Measurements from ENCODE around the gene ELOVL2.
"Not testable (repeated sequence)": the region's sequence is repeated elsewhere in the genome, so short reads cannot be mapped to it uniquely, and the experiment has no call there.

ELOVL2 gene, protein sequence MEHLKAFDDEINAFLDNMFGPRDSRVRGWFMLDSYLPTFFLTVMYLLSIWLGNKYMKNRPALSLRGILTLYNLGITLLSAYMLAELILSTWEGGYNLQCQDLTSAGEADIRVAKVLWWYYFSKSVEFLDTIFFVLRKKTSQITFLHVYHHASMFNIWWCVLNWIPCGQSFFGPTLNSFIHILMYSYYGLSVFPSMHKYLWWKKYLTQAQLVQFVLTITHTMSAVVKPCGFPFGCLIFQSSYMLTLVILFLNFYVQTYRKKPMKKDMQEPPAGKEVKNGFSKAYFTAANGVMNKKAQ

DNA sequence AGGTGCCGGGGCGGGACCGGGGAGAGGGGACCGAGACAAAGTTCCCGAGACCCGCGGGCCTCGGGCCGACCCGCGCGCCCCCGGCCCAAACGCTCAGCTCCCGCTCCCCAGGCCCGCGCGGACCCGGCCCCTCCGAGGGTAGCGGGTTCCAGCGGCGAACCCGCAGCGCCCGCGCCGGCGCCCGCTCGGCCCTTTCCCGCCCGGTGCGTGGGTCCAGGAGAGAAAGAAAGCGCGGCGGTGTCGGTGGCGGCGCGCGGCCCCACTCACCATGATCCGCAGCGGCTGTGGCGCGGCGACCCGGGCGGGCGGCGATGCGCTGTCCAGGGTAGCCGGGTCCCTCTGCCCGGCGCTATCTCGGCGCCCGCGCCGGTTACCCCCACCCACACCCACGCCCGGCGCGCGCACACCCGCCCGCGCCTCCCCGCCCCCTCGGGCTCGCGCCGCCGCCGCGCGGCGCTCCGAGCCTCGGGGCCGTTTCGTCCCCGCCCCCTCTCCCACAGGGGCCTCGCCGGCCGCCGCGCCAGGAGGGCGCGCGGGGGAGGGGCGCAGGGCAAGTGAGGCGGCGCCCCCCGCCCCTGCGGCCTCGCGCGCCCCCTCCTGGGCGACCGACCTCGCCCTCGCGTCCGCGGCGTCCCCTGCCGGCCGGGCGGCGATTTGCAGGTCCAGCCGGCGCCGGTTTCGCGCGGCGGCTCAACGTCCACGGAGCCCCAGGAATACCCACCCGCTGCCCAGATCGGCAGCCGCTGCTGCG, at the start of gene ELOVL2:
ELOVL2 (minus strand) TSS at position 345 of the 751 bp plus-strand sequence; CDS start at position 270, 75 bp downstream.
- peaks cover 4 to 12% of the 10 kb centered on the region in 2 experiments for H3K4me1 ChIP-seq (ENCODE audit: control insufficient read depth in 1 of 2, insufficient read depth in 1 of 2, low read depth in 1 of 2, low read length in 1 of 2)
- peaks cover 100% of the 10 kb centered on the region for H3K27me3 ChIP-seq
- TF ChIP-seq, protein P1, sequence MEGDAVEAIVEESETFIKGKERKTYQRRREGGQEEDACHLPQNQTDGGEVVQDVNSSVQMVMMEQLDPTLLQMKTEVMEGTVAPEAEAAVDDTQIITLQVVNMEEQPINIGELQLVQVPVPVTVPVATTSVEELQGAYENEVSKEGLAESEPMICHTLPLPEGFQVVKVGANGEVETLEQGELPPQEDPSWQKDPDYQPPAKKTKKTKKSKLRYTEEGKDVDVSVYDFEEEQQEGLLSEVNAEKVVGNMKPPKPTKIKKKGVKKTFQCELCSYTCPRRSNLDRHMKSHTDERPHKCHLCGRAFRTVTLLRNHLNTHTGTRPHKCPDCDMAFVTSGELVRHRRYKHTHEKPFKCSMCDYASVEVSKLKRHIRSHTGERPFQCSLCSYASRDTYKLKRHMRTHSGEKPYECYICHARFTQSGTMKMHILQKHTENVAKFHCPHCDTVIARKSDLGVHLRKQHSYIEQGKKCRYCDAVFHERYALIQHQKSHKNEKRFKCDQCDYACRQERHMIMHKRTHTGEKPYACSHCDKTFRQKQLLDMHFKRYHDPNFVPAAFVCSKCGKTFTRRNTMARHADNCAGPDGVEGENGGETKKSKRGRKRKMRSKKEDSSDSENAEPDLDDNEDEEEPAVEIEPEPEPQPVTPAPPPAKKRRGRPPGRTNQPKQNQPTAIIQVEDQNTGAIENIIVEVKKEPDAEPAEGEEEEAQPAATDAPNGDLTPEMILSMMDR (IDR thresholded peaks at IDR 0.05): peak; percentile 12
- no peaks in the 10 kb centered on the region for H3K9me3 ChIP-seq
- H3K36me3 ChIP-seq: no peaks in the 10 kb centered on the region
- no peak within 1 kb of the TSS for H3K27ac ChIP-seq
- peak within 1 kb of the TSS; percentile 23 to 43 for H3K4me3 ChIP-seq (ENCODE audit: low read depth in 1 of 2, low read length in 1 of 2)

DNA sequence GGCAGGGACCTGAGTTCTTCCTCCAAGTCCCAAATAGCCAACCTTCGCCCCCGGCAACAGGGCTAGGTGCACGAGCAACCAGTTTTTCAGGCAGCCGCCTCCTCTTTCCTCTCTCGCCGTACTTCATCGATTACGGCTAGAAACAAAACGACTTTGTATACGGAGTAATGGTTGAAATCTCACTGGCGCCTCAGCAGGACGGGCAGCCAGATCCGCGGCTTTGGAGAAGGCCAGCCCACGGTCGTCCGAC, 49.2 kb upstream of the ELOVL2 start:
- Histone ChIP-seq H3K27me3 (no peaks in the 10 kb centered on the region), H3K4me1 (ENCODE audit: control insufficient read depth in 1 of 2, insufficient read depth in 1 of 2, low read depth in 1 of 2, low read length in 1 of 2) (peaks cover 14 to 18% of the 10 kb centered on the region in 2 experiments), H3K4me3 (ENCODE audit: low read depth in 1 of 2, low read length in 1 of 2) (peak overlapping the region; percentile 85 to 100), H3K27ac (peak overlapping the region; percentile 84), H3K36me3 (no peaks in the 10 kb centered on the region), H3K9me3 (no peaks in the 10 kb centered on the region)
- TF ChIP-seq, protein P1 (IDR thresholded peaks at IDR 0.05): no peak

DNA sequence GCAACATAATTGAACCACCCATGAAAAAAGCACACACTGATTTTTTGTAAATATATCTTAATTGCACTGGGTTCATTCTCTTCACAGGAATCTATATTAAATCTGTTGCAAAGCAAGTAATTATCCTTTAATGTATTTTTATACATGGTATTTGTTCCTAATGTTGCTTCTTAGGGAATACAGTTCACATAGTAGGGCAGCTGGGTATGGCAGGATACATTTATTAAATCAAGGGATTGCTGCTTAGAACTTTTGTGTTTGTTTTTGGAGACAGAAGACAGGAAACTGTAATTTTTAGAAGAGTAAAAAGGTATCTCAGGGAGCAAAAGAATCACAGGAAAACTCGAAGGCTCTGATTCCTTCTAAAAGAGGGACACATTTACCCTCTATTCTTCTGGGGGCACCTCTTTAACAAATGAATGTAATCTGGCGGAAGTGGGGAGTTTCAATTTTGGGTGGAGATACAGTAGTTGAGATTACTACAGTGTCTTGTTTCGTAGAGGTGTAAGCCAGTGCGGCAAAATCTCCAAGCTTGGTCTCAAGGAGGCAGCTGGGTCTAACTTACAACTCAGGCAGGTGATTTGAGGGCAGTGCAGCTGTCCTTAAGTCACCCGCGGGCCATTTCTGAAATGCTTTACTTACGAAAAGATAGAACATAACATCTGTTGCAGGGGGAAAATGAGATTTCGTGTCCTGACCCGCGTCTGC, 48.7 kb upstream of the ELOVL2 start:
- Histone ChIP-seq H3K9me3 (no peaks in the 10 kb centered on the region), H3K4me1 (ENCODE audit: control insufficient read depth in 1 of 2, insufficient read depth in 1 of 2, low read depth in 1 of 2, low read length in 1 of 2) (peaks cover 14 to 18% of the 10 kb centered on the region in 2 experiments), H3K36me3 (no peaks in the 10 kb centered on the region), H3K27me3 (no peaks in the 10 kb centered on the region), H3K4me3 (ENCODE audit: low read depth in 1 of 2, low read length in 1 of 2) (peak overlapping the region; percentile 85 to 100), H3K27ac (peak overlapping the region; percentile 84)
- TF ChIP-seq, protein P1 (IDR thresholded peaks at IDR 0.05): no peak

DNA sequence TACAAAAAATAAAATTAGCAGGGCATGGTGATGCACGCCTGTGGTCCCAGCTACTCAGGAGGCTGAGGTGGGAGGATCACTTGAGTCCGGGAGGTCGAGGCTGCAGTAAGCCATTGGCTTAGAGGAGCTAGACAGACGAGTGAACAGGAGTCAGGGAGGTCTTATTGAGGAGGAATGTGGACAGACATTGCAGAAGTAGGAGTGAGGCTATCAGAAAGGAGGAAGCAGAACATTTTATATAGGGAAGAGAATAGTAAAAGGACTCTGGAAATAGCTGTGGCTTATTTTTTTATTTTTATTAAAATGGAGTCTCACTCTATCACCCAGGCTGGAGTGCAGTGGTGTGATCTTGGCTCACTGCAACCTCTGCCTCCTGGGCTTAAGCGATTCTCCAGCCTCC, 47.0 kb upstream of the ELOVL2 start:
- H3K27ac ChIP-seq; H3K4me3 ChIP-seq (ENCODE audit: low read depth in 1 of 2, low read length in 1 of 2); H3K36me3 ChIP-seq; H3K9me3 ChIP-seq; H3K27me3 ChIP-seq: not testable (repeated sequence)
- peaks cover 14 to 18% of the 10 kb centered on the region in 2 experiments for H3K4me1 ChIP-seq (ENCODE audit: control insufficient read depth in 1 of 2, insufficient read depth in 1 of 2, low read depth in 1 of 2, low read length in 1 of 2)

DNA sequence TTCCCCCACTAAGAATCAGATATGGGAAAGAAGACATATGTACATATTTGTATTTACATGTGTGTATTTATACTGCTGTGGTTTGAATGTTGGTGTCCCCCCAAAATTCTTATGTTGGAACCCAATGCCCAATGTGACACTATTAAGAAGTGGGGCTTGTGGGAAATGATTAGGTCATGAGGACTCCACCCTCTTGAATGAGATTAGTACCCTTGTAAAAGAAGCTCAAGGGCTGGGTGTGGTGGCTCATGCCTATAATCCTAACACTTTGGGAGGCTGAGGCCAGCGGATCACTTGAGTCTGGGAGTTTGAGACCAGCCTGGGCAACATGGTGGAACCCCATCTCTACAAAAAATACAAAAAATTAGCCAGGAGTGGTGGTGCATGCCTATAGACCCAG, 45.6 kb upstream of the ELOVL2 start:
- H3K9me3 ChIP-seq: no peaks in the 10 kb centered on the region
- peaks cover 11 to 14% of the 10 kb centered on the region in 2 experiments for H3K4me1 ChIP-seq (ENCODE audit: control insufficient read depth in 1 of 2, insufficient read depth in 1 of 2, low read depth in 1 of 2, low read length in 1 of 2)
- no peak overlapping the region for H3K27ac ChIP-seq
- TF ChIP-seq, protein P1 (IDR thresholded peaks at IDR 0.05): no peak
- no peaks in the 10 kb centered on the region for H3K27me3 ChIP-seq
- H3K4me3 ChIP-seq (ENCODE audit: low read depth in 1 of 2, low read length in 1 of 2): no peak overlapping the region
- H3K36me3 ChIP-seq: no peaks in the 10 kb centered on the region

DNA sequence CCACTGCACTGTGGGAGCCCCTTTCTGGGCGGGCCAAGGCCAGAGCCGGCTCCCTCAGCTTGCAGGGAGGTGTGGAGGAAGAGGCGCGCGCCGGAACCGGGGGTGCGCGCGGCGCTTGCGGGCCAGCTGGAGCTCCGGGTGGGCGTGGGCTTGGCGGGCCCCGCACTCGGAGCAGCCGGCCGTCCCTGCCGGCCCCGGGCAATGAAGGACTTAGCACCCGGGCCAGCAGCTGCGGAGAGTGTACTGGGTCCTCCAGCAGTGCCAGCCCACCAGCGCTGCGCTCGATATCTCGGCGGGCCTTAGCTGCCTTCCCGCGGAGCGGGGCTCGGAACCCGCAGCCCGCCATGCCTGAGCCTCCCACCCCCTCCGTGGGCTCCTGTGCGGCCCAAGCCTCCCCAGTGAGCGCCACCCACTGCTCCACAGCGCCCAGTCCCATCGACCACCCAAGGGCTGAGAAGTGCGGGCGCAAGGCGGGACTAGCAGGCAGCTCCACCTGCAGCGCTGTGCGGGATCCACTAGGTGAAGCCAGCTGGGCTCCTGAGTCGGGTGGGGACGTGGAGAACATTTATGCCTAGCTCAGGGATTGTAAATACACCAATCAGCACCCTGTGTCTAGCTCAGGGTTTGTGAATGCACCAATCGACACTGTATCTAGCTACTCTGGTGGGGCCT, 43.2 kb upstream of the ELOVL2 start:
- H3K4me1 ChIP-seq (ENCODE audit: control insufficient read depth in 1 of 2, insufficient read depth in 1 of 2, low read depth in 1 of 2, low read length in 1 of 2); H3K27me3 ChIP-seq; H3K36me3 ChIP-seq; H3K4me3 ChIP-seq (ENCODE audit: low read depth in 1 of 2, low read length in 1 of 2); H3K27ac ChIP-seq; H3K9me3 ChIP-seq: not testable (repeated sequence)

Data from neutrophil (primary cell).